NCI-H526 treated with DMSO at 0.1 percent for 48 hours (cell line): Measurements from ENCODE around the gene LIMS2.
A peak's percentile ranks its signal among the peaks of the same experiment; 100 is the strongest.

Experiments
- DNase-seq: peaks from one replicate; lab custom pipeline; 2025; lab: John Stamatoyannopoulos, UW

Gene LIMS2

DNA sequence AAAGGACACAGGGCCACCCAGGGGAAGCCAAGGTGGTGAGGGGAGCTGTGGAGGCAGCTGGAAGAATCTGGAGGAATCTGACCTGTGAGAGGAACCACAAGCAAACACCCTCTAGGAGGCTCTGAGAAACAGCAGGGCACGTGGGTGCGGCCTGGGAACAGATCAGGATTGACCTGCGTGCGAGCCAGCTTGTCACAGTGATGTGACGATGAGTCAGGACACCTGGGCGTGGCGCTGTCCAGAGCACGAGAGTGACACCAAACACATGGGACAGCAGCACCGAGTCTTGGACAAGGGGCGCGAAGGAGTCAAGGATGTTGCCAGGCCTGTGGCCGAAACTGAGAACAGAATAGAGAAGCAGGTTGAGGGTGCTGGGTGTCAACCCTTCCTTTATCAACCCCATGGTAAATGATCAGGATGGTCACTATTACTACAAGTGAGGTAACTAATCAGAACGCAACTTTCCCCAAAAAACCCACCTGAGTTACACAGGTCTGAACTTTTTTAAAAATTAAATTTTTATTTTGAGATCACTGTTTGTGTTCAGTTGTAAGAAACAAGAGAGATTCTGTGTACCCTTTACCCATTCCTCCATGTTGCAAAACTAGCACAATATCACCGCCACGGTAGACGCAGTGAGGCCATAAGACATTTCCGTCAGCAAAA lies 25.3 kb upstream of the LIMS2 start:
- no peak for DNase-seq

DNA sequence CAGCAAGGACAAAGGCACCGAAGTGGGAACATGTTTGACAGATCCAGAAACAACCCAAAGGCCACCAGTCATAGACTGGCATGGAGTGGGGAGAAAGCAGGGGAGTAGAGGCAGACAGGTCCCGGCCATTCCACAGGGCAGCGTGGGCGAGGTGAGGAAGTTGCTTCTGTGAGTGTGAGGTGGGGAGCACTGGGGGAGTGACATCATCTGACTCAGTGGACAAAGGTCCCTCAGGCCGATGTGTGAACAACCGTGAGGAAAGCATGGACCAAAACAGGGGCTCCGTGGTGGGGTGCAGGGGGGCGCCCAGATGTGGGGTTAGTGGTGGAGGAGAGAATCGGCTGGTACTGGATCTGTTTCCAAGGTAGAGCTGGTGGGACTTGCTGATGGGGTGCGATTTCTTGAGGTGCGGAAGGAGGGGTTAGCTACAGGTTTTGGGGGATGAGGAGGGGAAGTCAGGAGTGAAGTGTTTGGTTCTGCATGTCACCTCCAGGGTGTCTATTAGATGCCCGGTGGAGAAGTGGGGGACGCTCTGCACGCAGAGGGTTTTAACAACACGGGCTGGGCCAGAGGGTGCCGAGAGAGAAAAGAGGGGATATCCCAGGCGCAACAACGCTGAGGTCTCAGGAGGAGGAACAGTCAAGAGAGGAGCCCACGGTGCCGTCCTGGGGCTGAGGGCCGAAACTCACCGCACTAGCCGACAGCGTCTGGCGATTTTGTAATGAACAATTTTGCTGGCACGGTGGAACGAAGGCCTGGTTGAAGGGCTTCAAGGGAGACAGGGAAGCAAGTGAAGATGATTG lies 23.4 kb upstream of the LIMS2 start:
- no peak for DNase-seq

DNA sequence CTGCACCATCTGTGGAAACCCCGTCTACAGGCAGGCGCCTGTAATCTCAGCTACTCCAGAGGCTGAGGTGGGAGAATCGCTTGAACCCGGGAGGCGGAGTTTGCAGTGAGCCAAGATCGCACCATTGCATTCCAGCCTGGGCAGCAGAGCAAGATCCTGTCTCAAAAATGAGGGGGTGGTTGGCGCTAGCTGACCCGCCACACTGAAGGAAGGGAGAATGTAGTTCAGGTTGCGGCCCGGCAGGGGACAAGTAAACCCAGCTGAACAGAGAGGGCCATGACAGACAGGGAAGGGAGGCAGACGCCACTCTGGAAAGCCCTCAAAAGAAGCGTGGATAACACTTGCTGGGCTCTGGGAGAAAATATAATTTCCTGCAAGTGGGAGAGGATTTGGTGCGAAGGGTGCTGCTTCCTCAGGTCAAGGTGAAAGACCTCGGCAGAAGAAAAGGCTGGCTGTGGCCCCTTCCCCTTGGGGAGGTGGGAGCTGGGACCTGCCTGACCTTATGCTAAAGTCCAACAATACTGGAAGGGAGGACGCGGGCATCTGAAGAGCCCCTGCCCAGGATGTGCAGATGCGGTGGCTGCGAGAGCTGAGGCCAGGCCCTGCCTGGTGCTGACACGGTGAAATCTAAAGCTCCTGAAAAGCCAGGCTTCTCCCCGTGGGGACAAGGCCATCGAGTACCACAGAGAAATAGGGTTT lies 22.3 kb upstream of the LIMS2 start:
- DNase-seq = no peak

DNA sequence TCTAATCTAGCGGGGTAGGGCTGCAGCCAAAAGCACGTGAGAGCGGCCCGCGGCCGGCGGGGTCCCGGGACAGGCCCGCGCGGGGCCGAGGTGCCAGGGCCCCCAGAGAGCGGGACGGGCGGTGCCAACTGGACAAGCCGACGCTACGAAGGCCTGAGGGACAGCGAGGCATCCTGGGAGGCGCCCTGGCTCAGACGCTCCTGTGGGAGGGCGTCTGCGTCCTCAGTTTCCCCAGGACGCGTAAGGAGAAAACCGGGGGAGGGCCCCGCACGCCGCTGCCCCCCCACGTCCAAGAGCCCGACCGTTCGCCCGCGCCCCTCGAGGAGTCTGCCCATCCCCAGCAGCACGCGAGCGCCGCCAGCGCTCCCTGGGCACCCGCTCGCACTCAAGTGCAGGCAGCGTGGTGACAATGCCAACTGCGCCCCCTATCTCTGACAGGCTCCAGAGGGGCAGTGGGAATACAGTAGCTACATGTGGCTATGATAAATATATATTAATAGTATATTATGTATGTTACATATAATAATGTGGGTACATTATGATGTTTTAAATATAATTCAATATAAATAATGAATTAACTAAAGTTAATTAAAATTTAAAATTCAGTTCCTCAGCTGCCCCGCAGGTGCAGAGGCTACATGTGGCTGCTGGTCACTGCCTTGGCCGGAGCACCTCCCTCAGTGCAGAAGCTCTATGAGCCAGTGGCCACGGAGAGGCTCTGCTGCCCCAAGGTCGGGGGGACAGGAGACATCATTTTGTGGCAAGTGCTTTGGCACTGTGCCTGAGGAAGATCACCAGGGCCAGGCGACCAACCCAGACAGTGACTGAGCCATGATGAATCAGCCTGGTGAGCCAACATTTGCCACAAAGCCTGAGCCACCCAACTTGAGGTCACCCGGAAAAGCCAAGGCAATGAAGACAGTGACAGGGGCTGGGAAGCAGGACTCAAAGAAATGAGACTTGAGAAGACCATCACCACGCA lies 20.5 kb upstream of the LIMS2 start:
- DNase-seq = no peak

DNA sequence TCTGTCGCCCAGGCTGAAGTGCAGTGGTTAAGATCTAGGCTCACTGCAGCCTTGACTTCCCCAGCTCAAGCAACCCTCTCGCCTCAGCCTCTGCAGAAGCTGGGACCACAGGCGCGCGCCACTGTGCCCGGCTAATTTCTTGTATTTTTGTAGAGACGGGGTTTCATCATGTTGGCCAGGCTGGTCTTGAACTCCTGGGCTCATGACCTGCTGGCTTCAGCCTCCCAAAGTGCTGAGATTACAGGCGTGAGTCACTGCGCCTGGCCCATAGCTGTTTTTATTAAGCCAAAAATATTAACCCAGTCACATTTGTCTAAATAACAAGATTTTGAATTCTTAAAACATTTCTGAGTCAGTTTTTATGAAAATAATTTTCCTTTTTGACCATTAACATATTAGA lies 19.7 kb upstream of the LIMS2 start:
- DNase-seq = no peak

DNA sequence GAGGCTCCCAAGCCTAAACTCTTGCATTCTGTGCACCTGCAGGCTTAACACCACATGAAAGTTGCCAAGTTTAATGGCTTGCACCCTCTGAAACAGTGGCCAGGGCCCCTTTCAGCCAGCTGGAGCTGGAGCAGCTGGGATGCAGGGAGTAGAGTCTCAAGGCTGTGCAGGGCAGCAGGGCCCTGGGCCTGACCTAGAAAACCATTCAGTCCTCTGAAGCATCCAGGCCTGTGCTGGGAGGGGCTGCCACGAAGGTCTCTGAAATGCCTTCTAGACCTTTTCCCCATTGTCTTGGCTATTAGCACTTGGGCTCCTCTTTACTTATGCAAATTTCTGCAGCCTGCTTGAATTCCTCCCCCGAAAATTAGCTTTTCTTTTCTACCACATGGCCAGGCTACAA lies 15.4 kb upstream of the LIMS2 start:
- DNase-seq = no peak

DNA sequence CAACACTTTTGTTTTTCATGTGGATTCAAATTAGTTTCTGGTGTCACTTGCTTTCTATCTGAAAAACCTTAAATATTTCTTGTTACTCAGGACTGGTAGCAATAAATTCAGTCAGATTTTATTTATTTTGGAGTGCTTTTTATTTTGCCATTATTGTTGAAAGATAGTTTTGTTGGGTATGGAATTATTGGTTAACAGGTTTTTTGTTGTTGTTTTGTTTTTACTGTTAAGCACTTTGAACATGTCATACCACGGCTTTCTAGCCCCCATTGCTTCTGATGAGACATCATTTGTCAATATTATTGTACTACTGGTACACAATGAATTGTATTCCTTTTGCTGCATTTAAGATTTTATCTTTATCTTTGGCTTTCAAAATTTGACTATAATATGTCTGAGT lies 13.1 kb upstream of the LIMS2 start:
- no peak for DNase-seq

DNA sequence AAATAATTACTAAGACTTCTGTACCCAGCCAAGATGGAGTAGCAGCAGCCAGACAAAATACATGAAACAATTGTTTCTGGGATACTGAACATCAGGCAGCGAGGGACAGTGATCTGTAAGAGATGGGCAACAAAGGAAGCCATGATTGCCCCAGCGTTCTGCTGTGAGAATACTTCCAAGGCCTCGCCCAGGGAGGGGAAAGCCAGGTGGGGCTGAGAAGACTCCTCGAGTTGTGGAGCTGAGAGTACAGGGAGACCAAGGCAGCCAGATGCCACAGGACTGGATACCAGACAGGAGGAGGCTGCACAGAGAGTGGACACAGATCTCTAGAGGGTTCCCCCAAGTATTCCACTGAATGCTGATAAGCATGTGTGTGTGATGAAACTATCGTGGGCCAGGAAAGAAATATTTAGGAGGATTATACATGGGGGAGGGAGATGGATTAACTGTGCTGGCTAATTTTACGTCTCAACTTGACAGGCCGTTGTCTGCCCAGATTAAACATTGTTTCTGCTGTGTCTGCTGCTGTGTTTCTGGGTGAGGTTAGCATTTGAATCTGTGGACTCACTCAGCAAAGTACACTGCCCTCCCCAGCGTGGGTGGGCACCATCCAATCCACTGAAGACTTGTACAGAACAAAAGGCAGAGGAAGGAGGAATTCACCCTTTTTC lies 10.2 kb upstream of the LIMS2 start:
- no peak for DNase-seq

DNA sequence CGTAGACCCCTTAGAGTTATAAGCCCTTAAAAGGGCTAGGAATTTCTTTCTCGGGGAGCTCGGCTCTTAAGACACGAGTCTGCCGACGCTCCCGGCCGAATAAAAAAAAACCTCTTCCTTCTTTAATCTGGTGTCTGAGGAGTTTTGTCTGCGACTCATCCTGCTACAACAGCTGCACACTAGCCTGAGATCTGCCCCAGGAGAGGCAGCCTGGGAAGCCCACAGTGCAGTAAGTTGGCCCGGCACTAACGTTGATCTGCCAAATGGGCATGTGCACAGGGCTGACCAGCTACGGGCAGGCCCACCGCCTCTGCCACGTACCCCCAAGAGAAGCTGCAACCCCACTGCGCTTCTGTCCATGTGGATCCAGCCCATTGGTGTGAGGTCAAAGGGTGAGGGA lies 8.4 kb upstream of the LIMS2 start:
- DNase-seq = no peak

DNA sequence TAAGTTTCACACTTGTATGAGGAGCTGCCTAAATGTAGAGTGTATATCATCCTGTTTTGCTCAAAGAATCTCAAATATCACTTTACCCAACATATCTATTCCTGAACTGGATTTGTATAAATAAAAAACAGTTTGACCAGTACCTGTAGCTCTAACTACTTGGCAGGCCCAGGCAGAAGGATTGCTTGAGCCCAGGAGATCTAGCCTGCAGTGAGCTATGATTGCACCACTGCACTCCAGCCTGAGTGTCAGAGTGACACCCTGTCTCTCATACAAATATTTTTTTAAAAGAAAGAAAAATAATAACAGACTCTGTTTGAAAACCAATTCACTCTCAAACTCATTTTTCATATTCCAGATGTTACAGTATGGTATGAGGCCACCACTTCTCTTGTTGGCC lies 7.7 kb upstream of the LIMS2 start:
- DNase-seq = no peak

DNA sequence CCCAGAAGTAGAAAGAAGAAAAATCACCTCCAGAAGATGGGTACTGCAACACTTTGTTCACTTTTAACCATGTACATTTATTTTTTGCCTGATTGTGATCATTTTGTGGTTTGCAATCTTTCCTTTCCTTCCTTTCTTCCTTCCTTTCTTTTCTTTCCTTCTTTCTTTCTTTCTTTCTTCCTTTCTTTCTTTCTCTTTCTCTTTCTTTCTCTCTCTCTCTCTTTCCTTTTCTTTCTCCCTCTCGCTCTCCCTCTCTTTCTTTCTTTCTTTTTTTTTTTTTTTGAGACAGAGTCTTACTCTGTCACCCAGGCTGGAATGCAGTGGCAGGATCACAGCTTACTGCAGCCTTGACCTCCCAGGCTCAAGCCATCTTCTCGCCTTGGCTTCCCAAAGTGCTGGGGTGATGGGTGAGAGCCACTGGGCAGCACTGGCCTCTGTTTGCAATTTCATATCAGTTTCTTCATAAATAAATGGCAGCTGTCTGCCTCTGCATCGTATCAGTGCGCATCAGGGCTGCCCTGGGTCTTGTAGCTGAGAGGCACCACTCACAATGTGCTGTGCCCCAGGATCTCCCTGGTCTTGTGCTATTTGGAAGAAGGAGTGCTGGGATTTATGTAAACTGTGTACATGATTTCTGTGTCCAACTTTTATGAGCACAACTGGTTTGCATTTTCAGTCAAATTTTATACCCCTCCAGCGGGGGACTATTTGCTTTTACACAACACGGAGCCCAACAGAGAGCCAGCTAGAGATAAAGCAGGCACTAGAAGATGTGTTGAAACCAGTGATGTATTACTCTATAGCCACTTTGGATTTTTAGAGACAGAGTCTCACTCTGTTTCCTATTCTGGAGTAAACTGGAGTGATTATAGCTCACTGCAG lies 6.9 kb upstream of the LIMS2 start:
- peak; percentile 34 for DNase-seq

DNA sequence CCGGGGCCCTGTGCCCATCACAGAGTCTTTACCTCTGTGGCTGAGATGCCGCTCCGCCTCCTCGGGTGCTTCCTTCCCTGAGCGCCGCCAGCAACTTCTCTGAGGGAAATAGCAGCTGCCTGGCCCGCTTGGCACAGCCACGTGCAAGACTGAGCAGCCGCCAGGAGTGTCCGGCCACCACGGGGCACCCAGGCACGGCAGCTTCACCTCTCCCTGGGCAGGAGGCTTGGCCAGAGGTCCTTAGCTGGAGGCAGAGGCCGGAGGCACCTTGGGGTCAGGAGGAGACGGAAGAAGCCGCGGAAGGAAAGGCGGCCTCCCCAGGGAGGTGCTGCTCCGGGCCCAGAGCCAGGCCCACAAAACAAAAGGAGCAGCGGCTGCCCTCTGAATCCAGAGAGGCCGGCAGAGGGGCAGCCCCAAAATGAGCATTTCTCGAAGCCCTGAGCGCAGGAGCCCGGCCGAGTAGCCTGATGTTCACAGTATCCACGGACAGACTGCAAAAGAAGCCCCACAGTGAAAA lies 6.0 kb upstream of the LIMS2 start:
- no peak for DNase-seq

DNA sequence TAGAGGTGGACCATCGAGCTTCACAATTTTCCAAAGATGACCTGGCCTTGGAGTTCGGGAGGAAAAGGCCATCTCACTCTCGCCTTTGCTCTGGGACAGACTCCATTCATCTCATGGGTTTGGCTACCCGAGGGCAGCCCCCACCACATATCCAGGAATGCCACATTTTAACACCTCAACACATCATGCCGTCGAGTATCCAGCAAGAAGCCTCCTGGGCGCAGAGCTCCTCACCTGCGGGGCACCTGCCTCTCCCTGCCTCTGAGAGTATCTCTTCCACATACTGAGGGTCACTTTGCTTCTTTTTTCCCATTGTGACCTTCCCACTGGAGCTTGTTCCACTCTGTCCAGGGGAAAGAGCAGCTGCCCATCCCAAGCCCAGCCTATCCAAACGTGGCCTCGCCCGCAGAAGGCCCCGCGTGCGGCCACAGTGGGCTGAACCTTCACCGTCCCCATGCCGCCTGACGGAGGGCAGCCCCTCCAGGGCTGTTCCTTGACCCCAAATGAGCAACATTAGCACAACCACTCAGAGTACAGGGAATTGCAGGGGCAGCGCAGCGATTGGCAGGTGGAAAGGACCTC lies 5.5 kb upstream of the LIMS2 start:
- DNase-seq = no peak

DNA sequence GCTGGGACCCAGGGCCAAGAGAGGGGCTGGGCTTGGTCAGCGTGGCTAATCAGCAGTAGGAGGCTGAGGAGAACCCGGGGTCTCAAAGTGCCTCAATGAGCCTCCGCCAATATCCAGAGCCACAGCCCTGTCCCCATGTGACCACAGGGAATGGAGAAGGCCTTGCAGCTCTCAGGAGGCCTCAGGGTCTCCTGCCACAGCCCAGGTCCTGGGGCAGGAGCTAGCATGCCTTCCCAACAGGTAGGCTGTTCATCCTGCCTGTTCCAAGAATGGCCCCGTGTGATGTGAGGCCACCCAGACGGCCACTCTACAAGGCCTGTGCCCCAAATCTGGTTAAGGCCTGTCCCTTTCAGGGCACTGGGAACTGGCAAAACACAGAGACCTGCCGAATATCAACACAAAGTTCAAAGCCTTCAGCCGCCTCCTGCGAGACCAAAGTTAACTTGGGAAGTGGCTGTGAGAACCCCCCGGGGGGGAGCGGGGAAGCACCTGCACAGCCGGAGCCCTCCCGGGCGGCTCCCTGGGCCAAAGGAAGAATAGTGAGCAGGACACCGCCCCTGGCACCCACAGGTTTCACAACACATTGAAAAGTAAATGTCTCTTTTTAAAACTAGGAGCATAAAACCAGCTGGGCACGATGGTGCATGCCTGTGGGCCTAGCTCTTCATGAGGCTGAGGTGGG lies 4.5 kb upstream of the LIMS2 start:
- no peak for DNase-seq

DNA sequence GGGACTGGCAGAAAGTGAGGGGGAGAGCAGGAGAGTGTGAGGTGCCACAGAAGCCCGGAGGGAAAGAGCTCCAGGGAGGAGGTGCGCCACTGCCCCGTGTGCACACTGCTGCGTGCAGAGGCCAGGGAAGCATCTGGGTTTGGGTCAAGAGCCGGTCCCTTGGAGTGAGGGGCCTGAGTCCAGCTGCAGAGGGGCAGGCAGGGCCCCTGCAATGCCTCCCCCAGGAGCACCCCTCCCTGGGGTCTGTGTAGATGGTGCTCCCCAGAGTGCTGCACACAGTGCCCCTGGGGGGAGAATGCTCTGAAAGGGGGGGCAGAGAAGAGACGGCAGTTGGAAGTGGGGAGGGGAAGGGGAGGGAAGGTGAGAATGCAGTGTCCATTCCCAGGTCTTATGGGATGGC lies 3.7 kb upstream of the LIMS2 start:
- no peak for DNase-seq

DNA sequence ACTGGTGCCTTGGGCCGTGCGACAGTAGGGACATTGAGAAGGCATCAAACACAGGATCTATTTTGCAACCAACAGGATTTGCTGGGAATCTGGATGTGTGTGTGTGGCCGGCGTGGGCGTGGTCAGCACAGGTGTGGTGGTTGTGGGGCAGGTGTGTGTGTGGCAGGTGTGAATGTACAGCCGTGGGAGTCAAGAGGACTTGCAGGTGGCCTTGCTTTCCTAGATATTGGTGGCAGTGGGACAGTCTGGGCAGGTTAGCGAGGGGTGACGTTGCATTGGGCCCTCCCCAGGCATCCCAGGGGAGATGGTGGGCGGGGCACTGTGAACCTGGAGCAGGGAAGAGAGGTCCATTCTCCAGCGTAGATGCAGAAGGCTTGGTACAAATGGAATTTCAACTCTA lies 3.2 kb upstream of the LIMS2 start:
- no peak for DNase-seq

DNA sequence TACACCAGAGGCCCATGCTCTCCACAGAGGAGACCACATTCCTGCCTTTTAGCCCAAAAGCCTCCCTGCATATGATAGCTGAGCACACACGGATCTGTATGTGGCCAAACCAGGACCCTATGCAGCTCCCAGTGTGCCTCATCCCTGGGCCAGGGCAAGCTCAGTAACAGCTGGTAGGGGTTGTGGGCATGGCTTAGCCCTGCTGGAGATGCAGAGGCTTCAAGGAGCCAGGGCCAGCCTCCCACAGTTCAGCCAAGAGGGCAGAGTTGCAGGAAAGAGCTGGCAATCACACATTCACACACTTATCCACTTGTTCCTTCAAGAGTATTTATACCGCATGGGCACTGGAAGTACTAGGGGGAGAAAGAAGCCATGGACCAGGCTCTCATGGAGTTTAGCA lies 1.6 kb upstream of the LIMS2 start:
- no peak for DNase-seq

DNA sequence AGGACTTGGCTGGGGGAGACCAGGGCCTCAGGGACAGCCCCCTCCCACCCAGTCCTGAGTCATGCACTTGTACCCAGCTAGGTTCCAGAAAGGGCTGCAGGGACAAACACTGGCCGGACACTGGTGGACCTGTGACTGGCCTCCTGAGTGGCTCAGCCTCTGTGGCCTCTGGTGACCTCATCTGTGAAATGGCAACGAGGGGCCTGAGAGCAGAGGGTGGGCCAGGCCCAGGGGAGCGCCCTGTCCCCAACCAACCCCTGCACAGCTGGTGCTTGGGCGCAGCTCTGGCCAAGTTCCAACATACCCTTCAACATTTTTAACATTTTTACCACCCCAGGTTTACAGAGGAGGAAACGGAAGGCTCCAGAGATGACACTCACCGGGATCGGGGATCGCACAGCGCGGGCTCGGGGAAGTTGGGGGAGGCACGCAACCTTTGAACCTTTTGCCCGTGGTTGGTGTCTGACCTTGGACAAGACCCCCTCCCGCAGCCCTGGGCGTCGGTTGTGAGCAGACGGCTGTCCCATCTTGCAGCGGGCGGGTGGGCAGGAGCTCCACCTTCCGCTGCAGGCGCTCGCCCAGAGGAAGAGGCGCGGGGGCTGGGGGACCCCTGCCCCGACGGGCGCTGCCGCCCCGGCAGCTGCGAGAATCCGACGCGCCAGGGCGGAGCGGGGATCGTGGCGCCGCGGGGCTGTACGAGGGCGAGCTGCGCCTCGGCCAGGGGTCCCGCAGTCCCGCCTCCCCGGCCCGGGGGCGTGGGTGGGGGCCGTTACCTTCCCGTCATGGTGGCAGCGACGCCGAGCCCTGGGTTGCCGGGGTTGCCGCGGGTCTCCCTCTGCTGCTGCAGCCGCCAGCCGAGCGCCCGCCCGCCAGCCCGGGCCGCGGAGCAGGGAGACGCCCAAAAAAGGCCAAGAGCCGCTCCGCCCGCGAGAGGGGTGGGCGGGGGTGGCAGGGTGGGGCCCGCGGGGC lies 805 bp downstream of the LIMS2 start:
- DNase-seq = no peak
